ENCODE results near the gene IL25.
"Not testable (repeated sequence)": the region's sequence is repeated elsewhere in the genome, so short reads cannot be mapped to it uniquely, and the experiment has no call there.

IL25 gene

DNA sequence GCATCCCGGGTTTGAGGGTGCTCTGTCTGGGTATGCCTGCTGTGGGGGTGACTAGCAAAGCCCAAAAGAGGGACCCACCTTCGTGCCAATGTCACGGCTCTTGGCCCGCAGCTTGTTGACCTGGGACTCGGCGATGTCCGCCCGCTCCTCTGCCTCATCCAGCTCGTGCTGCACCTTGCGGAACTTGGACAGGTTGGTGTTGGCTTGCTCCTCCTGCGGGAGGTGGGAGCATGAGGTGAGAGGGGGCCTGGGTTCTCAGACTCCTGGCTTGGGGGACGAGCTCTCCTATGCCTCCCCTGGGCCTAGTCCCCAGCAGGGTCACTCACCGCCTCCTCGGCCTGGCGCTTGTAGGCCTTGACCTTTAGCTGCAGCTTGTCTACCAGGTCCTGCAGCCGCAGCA is 41.1 kb downstream of the IL25 start:
- H3K4me3 ChIP-seq (ENCODE audit: low read length), result no peak overlapping the region
- TF ChIP-seq ZNF274 (IDR thresholded peaks at IDR 0.05; ENCODE audit: low read depth, low read length), result no peak

DNA sequence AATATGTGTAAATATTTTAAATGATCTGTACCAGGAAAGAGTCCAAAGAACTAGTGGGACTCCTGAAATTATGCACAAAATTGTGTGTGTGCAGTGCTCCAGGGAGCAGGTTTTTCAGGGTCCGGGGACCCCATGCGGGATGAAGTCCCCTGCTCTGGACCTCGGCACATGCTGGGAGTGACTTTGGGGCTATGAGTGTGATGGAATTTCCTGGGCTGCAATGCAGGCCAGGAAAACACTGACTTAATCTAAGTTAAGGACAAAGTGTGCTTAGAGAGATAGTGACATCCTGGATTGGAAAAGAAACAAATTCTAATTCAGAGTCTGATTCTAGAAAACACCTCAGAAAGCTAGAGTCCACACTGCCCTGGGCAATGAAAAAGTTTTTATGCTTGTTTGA is 41.6 kb downstream of the IL25 start:
- TF ChIP-seq ZNF274 (IDR thresholded peaks at IDR 0.05; ENCODE audit: low read depth, low read length), result no peak
- no peak overlapping the region for H3K4me3 ChIP-seq (ENCODE audit: low read length)

DNA sequence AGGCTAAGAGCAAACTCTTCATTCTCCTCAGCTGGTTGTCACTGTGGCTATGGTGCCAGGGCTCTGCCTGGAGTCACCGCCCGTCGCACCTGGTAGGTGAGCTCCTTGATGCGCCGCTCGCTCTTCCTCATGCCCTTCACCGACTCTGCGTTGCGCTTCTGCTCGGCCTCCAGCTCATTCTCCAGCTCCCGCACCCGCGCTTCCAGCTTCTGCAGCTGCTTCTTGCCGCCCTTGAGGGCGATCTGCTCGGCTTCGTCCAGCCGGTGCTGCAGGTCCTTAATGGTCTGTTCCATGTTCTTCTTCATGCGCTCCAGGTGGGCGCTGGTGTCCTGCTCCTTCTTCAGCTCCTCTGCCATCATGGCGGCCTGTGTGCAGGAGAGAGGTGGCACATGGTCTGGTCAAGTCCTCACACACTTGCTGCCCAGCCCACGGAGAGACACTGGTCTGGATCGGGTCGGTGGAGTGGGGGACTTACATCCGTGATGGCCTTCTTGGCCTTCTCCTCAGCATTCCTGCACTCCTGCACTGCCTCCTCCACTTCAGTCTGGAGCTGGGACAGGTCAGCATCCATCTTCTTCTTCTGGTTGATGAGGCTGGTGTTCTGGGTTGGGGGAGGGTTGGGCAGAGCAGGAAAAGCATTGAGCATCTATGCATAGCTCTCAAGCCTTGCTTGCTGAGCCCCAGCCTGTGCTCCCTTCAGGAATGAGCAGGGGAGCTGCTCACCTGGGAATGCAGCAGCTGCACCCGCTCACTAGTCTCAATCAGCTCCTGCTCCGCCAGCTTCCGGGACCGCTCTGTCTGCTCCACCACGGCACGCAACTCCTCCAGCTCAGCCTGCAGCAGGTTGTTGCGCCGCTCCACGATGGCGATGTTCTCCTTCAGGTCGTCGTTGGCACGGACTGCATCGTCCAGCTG is 42.6 kb downstream of the IL25 start:
- H3K4me3 ChIP-seq (ENCODE audit: low read length), result no peak overlapping the region
- no peak for TF ChIP-seq ZNF274 (IDR thresholded peaks at IDR 0.05; ENCODE audit: low read depth, low read length)

DNA sequence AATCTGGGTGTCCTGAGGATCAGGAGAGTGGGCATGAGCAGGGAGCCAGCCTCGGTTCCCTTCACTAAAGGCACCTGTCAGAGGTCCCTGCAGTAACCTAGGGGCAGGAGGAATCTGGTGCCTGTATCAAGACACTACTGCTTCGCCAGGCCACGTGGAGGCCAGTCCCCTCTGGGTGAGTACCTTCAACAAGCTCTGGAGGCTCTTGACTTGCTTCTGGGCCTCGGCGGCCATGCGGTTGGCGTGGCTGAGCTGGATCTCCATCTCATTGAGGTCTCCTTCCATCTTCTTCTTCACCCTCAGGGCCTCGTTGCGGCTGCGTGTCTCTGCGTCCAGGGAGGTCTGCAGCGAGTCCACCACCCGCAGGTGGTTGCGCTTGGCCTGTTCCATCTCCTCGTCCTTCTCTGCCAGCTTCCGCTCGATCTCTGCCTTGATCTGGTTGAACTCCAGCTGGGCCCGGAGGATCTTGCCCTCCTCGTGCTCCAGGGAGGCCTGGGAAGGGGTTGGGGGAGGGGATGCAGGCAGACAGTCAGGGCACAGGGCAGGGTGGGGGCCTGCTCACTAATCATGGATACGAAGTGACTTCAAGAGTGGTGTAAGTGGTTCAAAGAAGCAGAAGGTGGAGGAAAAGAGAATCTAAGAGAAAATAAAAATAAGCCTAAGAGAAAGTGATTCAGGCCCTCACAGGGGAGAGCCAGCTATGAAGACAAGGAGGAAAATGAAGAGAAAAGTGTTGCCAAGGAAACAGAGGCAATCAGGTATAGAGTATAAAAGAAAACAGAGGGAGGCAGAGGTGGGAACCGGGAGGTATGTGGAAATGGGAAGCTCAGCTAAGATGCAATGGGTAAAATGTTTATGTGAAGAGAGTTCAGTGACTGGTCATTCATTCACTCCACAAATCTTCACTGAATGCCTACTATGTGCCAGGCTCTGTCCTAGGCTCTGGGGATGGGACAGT is 43.5 kb downstream of the IL25 start:
- H3K4me3 ChIP-seq (ENCODE audit: low read length), result no peak overlapping the region
- no peak for TF ChIP-seq ZNF274 (IDR thresholded peaks at IDR 0.05; ENCODE audit: low read depth, low read length)

DNA sequence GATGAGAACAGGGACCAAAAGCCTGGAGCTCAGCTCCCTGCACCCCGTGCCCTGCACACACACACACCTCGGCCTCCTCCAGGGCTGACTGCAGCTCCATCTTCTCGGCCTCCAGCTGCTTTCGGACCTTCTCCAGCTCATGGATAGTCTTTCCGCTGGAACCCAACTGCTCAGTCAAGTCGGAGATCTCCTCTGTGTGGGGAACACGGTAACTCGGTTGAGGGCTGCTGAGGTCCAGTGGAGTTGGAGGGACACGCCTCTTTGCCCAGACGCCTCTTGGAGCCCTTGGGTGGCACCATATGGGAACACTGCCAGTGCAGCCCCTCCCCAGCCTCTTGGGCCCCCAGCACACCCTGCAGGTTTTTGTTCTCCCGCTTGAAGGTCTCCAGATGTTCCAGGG is 44.2 kb downstream of the IL25 start:
- no peak overlapping the region for H3K4me3 ChIP-seq (ENCODE audit: low read length)
- TF ChIP-seq ZNF274 (IDR thresholded peaks at IDR 0.05; ENCODE audit: low read depth, low read length), result no peak

DNA sequence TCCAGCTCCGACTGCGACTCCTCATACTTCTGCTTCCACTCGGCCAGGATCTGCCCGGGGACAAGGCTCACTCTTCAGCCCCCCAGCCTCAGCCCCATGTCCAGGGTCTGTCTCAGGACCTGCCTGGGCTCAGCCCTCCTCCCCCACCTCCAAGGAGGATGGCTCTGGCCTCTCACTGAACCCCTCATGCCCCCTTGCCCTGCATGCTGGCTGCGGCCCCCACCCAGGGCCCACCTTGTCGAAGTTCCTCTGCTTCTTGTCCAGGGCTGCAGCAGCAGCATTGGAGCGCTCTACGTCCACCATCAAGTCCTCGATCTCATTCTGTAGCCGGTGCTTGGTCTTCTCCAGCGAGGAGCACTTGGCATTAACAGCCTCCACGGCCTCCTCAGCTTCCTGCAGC is 44.7 kb downstream of the IL25 start:
- not testable (repeated sequence) for H3K4me3 ChIP-seq (ENCODE audit: low read length)

DNA sequence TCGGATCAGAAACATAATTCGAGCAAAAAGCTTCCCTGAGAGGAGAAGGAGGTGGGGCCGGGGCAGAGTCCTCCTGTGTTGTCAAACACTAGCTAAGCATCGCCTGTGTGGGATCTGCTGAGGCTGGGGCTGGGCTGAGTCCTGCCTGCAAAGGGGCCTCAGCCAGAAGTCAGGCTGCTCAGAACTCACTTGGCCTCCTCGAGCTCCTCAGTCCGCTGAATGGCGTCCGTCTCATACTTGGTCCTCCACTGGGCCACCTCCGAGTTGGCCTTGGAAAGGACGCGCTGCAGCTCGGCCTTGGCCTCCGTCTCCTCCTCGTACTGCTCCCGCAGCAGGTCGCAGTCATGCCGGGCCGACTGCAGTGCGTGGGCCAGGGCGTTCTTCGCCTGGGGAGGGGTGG is 45.4 kb downstream of the IL25 start:
- no peak for TF ChIP-seq ZNF274 (IDR thresholded peaks at IDR 0.05; ENCODE audit: low read depth, low read length)

DNA sequence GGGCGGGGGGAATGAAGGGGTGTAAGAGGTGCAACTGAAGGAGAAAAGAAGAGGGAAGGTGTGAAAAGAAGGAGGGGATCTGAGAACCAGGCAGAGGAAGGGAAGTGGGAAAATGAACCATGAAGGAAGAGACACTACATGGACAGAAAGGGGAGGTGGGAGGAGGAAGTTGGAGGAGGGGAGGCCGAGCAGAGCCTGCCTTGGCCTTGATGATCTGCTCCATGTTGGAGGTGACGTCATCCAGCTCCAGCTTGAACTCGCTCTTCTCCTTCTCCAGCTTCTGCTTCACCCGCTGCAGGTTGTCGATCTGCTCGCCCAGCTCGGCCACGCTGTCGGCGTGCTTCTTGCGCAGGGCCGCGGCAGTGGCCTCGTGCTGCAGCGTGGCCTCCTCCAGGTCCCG is 47.0 kb downstream of the IL25 start:
- H3K4me3 ChIP-seq (ENCODE audit: low read length), result not testable (repeated sequence)

More for the DNA sequence above, 45.4 kb downstream of the IL25 start:
- no peak overlapping the region for H3K4me3 ChIP-seq (ENCODE audit: low read length)

DNA sequence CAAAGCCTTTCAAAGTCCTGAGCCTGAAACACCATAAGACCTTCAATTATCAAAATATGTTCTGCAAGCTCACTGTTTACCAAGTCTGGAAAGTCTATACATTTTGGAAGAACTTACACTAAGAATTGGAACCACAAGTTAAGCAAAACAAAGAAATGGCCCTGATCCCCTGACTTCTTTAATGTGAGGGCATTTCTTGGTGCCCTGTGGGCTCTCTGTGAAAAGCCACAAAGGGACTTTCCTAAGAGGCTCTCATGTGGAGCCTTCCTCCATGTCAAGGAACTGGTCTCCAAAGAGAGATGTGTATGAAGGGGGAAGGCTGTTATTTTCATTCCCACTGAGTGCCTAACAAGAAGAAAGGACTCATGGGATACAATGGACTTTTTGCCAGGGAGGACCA is 49.0 kb downstream of the IL25 start:
- no peak overlapping the region for H3K4me3 ChIP-seq (ENCODE audit: low read length)

DNA sequence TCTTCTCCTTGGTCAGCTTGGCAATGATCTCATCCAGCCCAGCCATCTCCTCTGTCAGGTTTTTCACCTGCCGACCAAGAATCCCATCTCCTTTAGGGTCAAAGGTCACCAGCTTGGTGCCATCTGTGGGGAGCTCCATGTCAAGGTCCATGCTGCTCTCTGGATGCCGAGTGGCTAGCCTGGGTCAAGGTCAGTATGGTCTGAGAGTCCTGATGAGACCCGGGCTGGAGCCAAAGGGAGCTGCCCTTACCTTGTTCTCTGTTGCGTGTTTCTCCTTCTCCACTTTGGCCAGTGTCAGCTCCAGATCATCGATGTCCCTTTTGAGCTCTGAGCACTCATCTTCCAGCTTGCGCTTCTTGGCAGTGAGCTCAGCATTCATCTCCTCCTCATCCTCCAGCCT is 51.0 kb downstream of the IL25 start:
- TF ChIP-seq ZNF274 (IDR thresholded peaks at IDR 0.05; ENCODE audit: low read depth, low read length), result no peak
- H3K4me3 ChIP-seq (ENCODE audit: low read length), result no peak overlapping the region

More for the DNA sequence above, 49.0 kb downstream of the IL25 start:
- TF ChIP-seq ZNF274 (IDR thresholded peaks at IDR 0.05; ENCODE audit: low read depth, low read length), result no peak

DNA sequence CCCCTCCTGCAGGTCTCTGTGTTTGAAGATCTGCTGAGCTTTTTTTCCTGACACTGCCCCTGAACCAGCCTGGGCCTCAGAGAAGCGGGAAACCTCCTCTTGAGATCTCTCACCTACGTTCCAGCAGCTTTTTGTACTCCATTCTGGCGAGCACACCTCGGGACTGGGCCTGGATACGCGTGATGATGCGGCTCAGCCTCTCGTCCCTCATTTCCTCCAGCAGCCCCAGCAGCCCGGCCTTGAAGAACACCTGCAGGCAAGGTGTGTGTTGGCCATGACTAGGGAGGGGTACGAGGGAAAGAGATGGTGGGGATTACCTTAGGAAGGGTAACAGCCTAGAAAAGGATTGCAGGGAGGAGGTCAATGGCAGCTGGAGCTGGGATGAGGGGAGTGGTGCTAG is 52.6 kb downstream of the IL25 start:
- no peak for TF ChIP-seq ZNF274 (IDR thresholded peaks at IDR 0.05; ENCODE audit: low read depth, low read length)
- H3K4me3 ChIP-seq (ENCODE audit: low read length), result no peak overlapping the region

DNA sequence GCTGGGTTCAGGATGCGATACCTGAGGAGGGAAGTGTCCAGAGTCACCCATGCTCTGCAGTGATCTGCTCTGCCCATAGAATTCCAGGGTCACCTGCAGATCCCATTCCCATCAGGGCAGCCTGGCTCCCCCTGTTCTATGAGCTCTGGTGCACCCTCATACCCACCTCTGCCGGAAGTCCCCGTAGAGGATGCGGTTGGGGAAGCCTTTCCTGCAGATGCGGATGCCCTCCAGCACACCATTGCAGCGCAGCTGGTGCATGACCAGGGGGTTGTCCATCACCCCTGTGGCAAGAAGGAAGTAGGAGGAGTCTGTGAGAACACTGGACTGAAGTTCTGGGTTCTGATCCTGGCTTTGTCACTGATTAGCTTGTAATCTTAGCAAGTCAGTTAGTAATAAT is 53.2 kb downstream of the IL25 start:
- not testable (repeated sequence) for H3K4me3 ChIP-seq (ENCODE audit: low read length)
